COLO829 (cell line): ENCODE results near the gene ANKRD35.

ENCODE experiments used
- DNase-seq: peaks from one replicate; pipeline ENCODE4 v3.0.0; 2012; ENCODE audit warnings: low spot score

The ANKRD35 gene

DNA sequence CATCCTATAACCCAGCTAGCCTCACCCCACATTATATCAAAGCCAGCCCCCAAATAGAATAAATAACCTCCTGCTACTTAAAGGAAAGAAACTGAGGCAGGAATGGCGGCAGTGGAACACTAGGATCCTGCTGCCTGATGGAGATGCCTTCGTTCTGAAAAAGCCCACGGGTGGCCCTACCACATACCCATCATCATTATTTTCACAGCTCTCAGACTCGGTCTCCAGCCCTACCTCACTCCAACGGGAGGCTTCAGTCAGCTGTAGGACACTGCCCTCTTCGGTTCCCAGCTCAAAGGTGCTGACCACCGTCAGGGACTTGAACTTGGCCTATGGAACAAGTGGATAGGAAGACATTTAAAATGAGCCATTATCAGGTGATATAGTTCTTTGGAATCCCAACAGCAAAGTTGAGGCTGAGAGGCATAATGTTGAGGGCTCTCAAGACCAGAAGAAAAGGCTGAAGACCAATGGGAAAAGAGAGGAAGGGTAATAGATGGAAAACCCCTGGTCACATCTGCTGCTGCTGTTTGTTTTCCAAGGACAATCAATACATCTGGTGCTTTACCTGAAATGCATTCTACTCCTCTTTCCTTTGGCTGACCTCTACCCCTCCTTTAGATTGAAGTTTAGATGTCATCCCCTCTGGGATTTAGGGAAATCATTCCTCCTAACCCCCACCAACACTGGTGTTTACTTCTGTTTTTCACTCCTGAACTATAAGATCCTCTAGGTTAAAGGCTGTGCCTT lies 7.8 kb upstream of the ANKRD35 start:
- no peak for DNase-seq

DNA sequence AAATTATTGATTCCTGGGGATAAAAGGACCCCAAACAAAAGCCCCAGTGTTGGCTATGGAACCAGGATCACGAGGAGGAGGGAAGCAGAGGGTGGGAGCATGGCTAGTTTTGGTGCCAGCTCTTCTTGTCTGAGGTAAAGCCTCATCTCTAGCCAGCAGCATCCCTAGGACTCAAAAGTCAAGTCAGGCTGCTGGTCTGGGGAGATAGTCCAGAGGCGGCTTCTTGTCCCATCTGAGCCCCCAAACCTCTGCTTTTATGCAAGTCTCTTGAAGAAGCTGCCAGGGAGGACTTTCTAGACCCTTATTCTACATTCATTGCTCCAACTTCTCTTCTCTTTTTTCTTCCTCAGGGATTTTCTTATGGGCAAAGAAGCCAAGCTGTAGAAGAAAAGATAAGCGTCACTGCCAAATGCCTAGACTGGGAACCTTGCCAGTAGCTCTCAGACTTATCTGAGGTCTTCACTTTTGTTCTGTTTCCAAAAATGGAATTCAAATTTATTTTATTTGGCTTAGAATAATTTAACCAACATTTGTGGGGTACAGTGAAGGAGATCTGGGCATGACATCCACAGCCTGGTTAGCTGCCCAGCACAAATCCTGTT lies 6.9 kb upstream of the ANKRD35 start:
- peak; percentile 28 for DNase-seq

DNA sequence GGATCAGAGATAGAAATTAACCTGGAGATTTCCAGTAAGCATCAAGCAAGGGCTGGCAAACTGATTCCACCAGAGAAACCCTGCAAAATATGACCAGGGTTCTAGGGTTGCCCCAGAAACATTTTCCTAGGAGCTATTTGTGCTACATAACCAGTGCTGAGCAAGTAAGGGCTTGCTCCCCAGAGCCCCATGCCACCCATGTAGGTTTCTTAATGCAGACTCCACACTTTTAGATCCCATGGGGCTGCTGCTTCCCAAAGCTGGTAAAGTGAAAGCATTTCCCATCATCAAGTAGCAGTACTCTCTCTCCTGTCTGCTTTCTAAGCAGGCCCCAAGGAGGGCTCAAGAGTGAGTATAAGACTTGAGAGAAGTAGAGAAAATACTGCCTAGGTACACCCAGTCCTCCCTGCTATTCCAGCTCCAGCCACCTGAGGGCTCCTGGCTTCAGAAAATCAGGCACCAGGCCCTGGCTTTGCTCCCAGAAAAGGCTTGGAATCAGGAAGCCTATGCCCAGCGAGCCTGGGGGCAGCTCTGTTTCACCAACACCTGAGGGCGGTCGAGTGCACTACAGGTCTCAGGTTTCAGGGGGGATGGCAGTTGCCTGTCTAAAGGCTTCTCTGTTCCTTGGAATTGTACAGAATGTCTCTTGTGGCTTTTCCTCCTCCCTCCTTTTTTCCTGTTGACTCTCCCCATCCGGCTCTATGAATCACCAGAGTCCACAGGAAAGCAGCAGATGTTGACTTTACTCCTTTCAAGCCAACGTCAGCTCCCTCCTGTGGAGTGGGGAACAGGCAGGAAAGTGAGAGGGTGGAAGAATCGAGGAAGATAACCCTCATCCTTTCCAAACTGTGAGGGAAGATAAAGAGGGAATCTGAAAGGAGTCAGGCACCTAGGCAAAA lies 6.2 kb upstream of the ANKRD35 start:
- peak; percentile 100 for DNase-seq

DNA sequence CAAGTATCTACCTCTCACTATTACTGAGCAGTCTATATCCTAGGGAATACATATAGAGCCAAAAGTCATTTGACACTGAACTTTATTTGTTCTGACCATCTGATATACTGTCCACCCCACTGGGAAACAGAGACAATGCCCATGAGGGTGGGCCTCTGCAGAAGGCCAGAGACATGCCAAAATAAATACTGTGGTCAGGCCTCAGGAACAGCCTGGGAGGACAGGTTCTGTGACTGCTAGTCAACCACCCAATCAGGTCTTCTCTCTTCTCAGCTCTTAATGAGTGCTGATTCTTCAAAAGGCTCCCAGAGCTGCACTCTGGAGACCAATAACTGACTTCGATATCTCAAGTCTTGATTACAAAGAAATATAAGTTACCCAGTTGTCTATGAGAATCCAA lies 5.5 kb upstream of the ANKRD35 start:
- no peak for DNase-seq

DNA sequence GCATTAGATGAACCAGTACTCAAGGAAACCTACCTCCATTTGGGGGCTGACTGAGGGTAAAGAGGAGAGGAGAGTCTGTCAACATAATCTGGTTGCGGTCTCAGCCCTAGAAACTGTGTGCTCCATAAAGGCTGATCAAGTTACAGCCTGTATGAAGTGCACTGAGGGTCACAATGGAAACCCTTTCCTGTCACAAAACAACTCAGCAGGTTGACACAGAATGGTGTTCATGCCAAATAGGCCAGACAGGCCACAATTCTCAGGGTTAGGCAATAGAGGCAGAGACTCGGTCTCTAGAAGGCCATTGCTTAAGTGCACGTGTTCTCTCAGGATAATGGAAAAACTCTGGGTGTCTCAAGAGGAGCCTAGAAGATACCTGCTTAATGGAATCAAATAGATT lies 4.1 kb upstream of the ANKRD35 start:
- no peak for DNase-seq

- no peak for DNase-seq
Measured at GRCh38 chr1:145887631-145888030, 2.0 kb upstream of the ANKRD35 start.

DNA sequence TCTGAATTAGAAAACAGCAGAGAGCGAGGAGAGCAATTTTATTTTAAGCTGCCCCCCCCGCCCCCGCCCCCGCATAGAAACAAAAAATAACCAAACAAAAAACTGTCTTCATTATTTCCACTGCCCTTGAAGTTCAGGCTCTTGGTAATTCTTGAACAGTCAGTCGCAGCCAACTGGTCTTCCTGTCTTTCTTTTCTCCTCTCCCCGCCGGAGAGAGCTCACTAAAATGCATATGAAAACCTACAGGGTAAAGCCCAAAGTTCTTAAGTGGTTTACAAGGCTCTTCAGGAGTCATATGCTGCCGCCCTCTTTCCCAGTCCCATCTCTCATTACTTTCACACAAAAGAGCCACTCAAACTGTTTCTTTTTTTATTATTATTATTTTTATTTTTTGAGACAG lies 1.1 kb upstream of the ANKRD35 start:
- no peak for DNase-seq

- DNase-seq, result no peak
Measured at GRCh38 chr1:145886390-145886789, 724 bp upstream of the ANKRD35 start.

- no peak for DNase-seq
Measured at GRCh38 chr1:145884675-145885074, 991 bp downstream of the ANKRD35 start.

GRCh38 chr1:145879775-145880174 lies 5.9 kb downstream of the ANKRD35 start:
- no peak for DNase-seq

GRCh38 chr1:145878724-145879123 lies 6.9 kb downstream of the ANKRD35 start:
- DNase-seq, result no peak

DNA sequence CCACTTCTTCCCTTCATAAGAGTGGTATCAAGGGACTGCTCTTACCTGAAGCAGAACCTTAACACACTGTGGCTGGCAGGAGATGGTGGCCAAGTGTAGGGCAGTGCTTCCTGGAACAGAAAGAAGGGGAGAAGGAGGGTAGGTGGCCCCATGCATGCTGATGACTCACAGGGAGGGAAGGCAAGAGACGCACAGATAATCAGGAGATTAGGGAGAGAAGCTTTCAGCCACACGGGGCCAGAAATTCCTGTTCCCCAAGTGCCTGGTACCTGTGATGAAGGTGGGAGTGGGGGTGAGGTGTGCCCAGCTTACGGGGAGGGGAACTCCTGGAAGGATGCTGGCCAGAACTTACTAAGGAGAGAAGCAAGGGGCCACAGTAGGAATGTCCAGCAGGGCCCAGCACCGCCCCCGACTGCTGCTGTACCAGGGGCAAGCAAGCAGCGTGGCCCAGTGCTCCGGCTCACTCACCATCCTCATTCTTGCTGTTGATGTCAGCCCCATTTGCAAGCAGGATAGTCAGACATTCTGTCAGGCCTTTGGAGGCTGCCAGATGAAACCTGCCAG lies 7.7 kb downstream of the ANKRD35 start:
- no peak for DNase-seq

GRCh38 chr1:145874646-145875045 lies 11.0 kb downstream of the ANKRD35 start:
- no peak for DNase-seq

DNA sequence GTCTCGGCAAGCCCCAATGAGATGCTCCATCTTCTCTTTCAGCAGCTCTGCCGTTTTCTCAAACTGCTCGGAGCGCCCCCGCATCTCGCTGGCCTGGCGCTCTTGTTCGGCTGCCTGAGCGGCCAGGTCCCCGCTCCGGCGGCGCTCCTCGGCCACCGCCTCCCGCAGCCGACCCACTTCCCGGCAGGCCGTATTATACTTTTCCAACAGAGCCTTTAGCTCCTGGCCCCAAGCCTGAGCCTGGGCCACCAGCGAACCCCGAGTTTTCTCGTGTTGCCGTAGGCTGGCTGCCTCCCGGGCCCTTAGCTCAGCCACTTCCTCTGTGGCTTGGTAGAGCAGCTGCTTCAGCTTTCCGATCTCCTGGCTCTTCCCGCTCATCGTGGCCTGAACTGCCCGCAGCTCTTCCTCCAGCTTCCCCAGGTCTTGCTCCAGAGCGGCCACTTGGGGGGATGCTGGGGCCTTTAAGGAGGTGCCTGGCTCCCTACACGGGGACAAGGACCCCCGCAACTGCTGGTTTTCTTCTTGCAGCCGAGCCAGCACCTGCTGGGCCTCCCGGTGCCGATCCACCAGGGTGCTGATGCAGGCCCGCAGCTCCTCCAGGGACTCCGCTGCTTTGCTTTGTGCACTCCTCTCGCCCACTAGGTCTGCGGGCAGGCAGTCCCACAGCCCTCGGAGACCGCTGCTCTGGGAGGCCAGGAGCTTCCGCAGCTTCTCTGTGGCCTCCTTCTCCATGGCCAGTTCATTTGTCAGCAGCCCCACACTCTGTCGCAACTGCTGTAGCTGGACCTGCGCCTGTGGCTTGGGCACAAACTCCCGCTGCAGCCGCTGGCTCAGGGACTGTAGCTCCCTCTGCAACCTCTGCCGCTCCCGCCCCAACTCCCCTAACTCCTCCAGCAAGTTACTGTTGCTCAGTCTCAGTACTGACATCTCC lies 13.4 kb downstream of the ANKRD35 start:
- DNase-seq, result no peak

GRCh38 chr1:145868232-145868631 lies 17.4 kb downstream of the ANKRD35 start:
- no peak for DNase-seq

GRCh38 chr1:145863282-145864018 lies 22.2 kb downstream of the ANKRD35 start:
- no peak for DNase-seq

GRCh38 chr1:145859491-145860023 lies 26.1 kb downstream of the ANKRD35 start:
- peak; percentile 99 for DNase-seq

GRCh38 chr1:145858901-145859490 lies 26.7 kb downstream of the ANKRD35 start, which contains the start of gene PIAS3:
TSS of gene PIAS3 (minus strand) at chr1:145859081. CDS start at chr1:145858990, 91 bp downstream.
- peak; percentile 99 for DNase-seq

- DNase-seq, result peak; percentile 66
Measured at GRCh38 chr1:145858238-145858900, 27.3 kb downstream of the ANKRD35 start.
